Stomach smooth muscle (tissue), 2 donors: ENCODE measurements around the gene ZNF628.

Experiments
- H3K27ac ChIP-seq: one replicate; pipeline ENCODE4 v1.7.0; 2013; ENCODE audit warnings: mild to moderate bottlenecking, low read length, inconsistent platforms
- H3K27me3 ChIP-seq, 2 donors: one replicate each; pipeline ENCODE4 v1.7.0; 2013; ENCODE audit warnings: low read length in 2 of 2; ENCODE audit not compliant: insufficient read depth in 2 of 2, control insufficient read depth in 1 of 2
- H3K36me3 ChIP-seq, 2 donors: one replicate each; pipeline ENCODE4 v1.7.0; 2013; ENCODE audit warnings: low read length in 2 of 2; ENCODE audit not compliant: control insufficient read depth in 2 of 2, insufficient read depth in 2 of 2
- H3K4me1 ChIP-seq: one replicate; pipeline ENCODE4 v1.7.0; 2013; ENCODE audit warnings: low read length; ENCODE audit not compliant: control insufficient read depth, insufficient read depth
- H3K4me3 ChIP-seq, 2 donors: one replicate each; pipeline ENCODE4 v1.7.0; 2013; ENCODE audit warnings: low read length in 2 of 2
- H3K9ac ChIP-seq, 2 donors: one replicate each; pipeline ENCODE4 v1.7.0; 2013; ENCODE audit warnings: low read length in 2 of 2, mild to moderate bottlenecking in 1 of 2
- H3K9me3 ChIP-seq, 2 donors: one replicate each; pipeline ENCODE4 v1.7.0; 2013; ENCODE audit warnings: low read length in 2 of 2; ENCODE audit not compliant: control insufficient read depth in 2 of 2
- donor health status: healthy.
- donor health status: Pancreatic carcinoma.

Gene ZNF628

GRCh38 chr19:55476100-55476775 is at the start of gene ZNF628:
Gene ZNF628, plus strand, starts transcription at chr19:55476617. Its CDS starts 3,294 bp downstream, at chr19:55479911.
- Histone ChIP-seq H3K36me3 (no peaks in the 10 kb centered on the region), H3K27ac (peak within 1 kb of the TSS; percentile 76), H3K27me3 (no peaks in the 10 kb centered on the region), H3K9ac (peak within 1 kb of the TSS; percentile 53 to 62), H3K4me1 (peaks cover 21% of the 10 kb centered on the region), H3K9me3 (no peaks in the 10 kb centered on the region), H3K4me3 (peak within 1 kb of the TSS; percentile 80 to 97)

DNA sequence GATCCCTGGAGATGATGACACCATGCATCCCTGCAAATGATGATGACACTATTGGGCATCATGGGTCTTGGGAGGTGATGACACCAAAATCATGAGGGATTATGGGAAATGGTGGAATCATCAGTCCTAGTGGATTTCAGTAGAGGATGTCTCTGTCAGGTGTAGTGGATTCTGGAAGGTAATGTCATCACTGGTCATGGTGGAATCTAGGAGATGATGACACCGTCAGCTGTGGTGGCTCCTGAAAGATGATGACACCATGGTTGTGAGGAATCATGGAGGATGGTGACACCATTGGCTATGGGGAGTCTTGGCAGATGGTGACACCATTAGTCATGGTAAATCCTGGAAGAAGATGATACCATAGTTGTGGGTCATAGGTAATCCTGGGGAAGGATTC is 45.2 kb upstream of the ZNF628 start:
- Histone ChIP-seq H3K9me3 (no peaks in the 10 kb centered on the region), H3K4me3 (no peak overlapping the region), H3K27me3 (peaks cover 50 to 52% of the 10 kb centered on the region in 2 donors), H3K36me3 (no peaks in the 10 kb centered on the region), H3K9ac (no peak overlapping the region), H3K4me1 (no peaks in the 10 kb centered on the region), H3K27ac (no peak overlapping the region)

GRCh38 chr19:55432241-55432959 is 44.0 kb upstream of the ZNF628 start:
- H3K9me3 ChIP-seq = no peaks in the 10 kb centered on the region
- no peaks in the 10 kb centered on the region for H3K4me1 ChIP-seq
- no peak overlapping the region for H3K4me3 ChIP-seq
- peaks cover 50 to 58% of the 10 kb centered on the region in 2 donors for H3K27me3 ChIP-seq
- no peak overlapping the region for H3K27ac ChIP-seq
- H3K36me3 ChIP-seq = no peaks in the 10 kb centered on the region
- no peak overlapping the region for H3K9ac ChIP-seq

DNA sequence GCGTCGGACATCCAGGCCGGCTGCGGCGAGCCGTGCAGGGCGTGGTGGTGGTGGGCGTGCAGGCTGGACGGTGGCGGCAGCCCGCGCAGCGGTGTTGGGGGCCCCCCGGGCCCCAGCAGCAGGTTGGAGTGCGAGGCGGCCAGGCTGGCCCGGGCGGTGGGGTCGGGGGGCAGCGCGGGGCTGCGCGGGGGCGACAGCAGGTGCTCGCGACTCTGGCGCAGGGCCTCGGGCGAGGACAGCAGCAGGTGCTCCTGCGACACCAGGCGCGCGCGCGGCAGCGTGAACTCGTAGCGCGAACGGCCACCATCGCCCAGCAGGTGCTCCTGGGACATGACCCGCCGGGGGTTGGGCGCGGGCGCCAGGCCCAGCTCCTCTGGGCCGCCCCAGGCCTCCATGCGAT is 43.1 kb upstream of the ZNF628 start:
- Histone ChIP-seq H3K36me3 (no peaks in the 10 kb centered on the region), H3K9ac (no peak overlapping the region), H3K27ac (no peak overlapping the region), H3K4me3 (no peak overlapping the region), H3K4me1 (no peaks in the 10 kb centered on the region), H3K9me3 (no peaks in the 10 kb centered on the region), H3K27me3 (peaks cover 56 to 61% of the 10 kb centered on the region in 2 donors)

GRCh38 chr19:55434356-55434919 is 42.0 kb upstream of the ZNF628 start:
- no peak overlapping the region for H3K4me3 ChIP-seq
- H3K9ac ChIP-seq = no peak overlapping the region
- H3K27ac ChIP-seq = no peak overlapping the region
- H3K27me3 ChIP-seq = peaks cover 62 to 65% of the 10 kb centered on the region in 2 donors
- H3K36me3 ChIP-seq = no peaks in the 10 kb centered on the region
- H3K9me3 ChIP-seq = no peaks in the 10 kb centered on the region
- no peaks in the 10 kb centered on the region for H3K4me1 ChIP-seq

DNA sequence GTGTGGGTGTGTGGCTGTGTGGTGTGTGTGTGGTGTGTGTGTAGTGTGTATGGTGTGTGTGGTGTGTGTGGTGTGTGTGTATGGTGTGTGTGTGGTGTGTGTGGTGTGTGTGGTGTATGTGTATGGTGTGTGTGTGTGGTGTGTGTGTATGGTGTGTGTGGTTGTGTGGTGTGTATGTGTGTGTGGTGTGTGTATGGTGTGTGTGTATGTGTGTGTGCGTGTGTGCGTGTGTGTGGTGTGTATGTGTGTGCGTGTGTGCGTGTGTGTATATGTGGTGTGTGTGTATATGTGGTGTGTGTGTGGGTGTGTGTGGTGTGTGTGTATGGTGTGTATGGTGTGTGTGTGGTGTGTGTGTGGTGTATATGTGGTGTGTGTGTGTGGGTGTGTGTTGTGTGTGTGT is 41.4 kb upstream of the ZNF628 start:
- Histone ChIP-seq H3K4me3 (no peak overlapping the region), H3K9ac (no peak overlapping the region), H3K9me3 (no peaks in the 10 kb centered on the region), H3K27me3 (peaks cover 60 to 61% of the 10 kb centered on the region in 2 donors), H3K4me1 (no peaks in the 10 kb centered on the region), H3K36me3 (no peaks in the 10 kb centered on the region), H3K27ac (no peak overlapping the region)

DNA sequence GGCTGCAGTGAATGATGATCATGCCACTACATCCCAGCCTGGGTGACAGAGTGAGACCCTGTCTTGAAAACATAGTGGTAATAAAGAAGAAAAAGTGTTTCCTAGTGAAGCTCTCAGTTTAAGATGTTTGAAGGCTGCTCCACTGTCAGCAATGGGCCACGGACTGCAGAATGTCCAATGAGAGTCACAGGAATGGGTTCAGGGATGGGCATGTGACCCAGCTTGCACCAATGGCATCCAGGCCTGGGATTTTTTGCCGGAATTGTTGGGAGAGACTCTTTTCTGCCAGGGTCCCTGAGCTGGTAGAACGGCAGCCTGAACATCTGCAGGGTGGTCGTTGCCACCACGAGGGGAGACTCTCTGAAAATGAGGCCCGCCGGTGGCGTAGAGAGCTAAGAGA is 39.6 kb upstream of the ZNF628 start:
- no peak overlapping the region for H3K27ac ChIP-seq
- H3K27me3 ChIP-seq = peaks cover 61 to 63% of the 10 kb centered on the region in 2 donors
- H3K9ac ChIP-seq = no peak overlapping the region
- no peak overlapping the region for H3K4me3 ChIP-seq
- H3K9me3 ChIP-seq = no peaks in the 10 kb centered on the region
- peaks cover 4% of the 10 kb centered on the region for H3K4me1 ChIP-seq
- H3K36me3 ChIP-seq = no peaks in the 10 kb centered on the region

- H3K27me3 ChIP-seq = peaks cover 57 to 61% of the 10 kb centered on the region in 2 donors
- no peak overlapping the region for H3K4me3 ChIP-seq
- H3K9ac ChIP-seq = no peak overlapping the region
- no peaks in the 10 kb centered on the region for H3K9me3 ChIP-seq
- H3K27ac ChIP-seq = no peak overlapping the region
- peaks cover 7% of the 10 kb centered on the region for H3K4me1 ChIP-seq
- no peaks in the 10 kb centered on the region for H3K36me3 ChIP-seq
These were observed 39.0 kb upstream of the ZNF628 start for GRCh38 chr19:55437410-55437809.

- Histone ChIP-seq H3K4me1 (peaks cover 7% of the 10 kb centered on the region), H3K4me3 (no peak overlapping the region), H3K27ac (no peak overlapping the region), H3K9ac (no peak overlapping the region), H3K27me3 (peaks cover 56% of the 10 kb centered on the region in 2 donors), H3K9me3 (no peaks in the 10 kb centered on the region), H3K36me3 (no peaks in the 10 kb centered on the region)
These were observed 37.4 kb upstream of the ZNF628 start for GRCh38 chr19:55439052-55439451.

DNA sequence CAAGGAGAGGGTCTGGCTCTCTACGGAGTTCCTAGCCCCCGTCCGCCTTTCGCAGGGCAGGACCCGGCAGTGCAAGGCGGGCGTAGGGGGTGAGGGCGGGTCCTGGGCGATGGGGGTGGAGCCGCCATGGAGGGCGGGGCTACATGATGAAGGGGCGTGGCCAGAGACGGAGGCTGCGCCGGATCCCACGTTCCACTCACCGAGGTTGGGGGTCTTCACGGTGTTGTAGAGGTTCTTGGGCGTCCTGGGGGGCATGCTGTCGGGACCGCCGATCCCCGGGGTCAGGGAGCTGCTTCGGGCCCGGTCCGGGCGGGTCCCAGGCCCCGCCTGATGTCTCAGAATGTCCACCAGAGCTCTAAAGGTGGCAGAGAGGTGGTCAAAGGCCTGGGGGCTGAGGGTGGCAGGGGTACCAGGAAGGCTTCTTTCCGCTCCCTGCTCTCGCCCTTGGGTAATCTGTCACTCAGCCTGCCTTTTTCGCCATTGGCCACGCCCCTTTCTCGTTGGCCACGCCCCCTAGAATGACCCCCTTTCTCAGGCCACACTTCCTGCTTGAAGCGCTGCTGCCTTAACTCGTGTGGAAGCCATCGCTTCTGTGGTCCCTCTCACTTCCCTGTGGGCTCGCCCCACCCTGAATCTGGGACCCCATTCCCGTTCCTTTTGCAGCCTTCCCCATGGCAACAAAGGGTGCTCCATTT is 35.9 kb upstream of the ZNF628 start:
- no peak overlapping the region for H3K9ac ChIP-seq
- H3K4me3 ChIP-seq = no peak overlapping the region
- no peaks in the 10 kb centered on the region for H3K36me3 ChIP-seq
- H3K27me3 ChIP-seq = peaks cover 62 to 67% of the 10 kb centered on the region in 2 donors
- H3K27ac ChIP-seq = no peak overlapping the region
- H3K9me3 ChIP-seq = no peaks in the 10 kb centered on the region
- peaks cover 7% of the 10 kb centered on the region for H3K4me1 ChIP-seq
